ENCODE results near the gene PALM3. TPM values are rescaled to one million over a fixed set of nuclear protein-coding genes. Genes with fewer than 3 reads are reported as not detected.
A peak's percentile ranks its signal among the peaks of the same experiment; 100 is the strongest.
"Not testable (repeated sequence)": the region's sequence is repeated elsewhere in the genome, so short reads cannot be mapped to it uniquely, and the experiment has no call there.

PALM3 gene
- total RNA-seq, 2 experiments from 2014 or later = 0.25 TPM; not detected in 1

DNA sequence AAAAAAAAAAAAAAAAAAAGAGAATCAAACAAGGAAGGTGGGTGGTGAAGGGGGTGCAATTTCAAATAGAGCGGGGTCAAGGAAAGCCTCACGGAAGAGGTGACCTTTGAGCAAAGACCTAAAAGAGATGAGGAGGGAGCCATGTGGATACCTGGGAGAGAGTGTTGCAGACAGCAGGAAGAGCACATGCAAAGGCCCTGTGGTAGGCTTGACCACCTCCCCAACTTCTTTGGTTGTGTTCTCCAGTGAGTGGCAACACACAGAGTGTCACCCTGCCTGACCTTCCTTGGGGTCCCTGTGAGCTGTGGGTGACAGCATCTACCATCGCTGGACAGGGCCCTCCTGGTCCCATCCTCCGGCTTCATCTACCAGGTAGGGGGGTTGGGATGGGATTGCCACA lies 11.4 kb downstream of the PALM3 start:
- intact Hi-C loops (cut with DNase I, micrococcal nuclease) = no loop called here

DNA sequence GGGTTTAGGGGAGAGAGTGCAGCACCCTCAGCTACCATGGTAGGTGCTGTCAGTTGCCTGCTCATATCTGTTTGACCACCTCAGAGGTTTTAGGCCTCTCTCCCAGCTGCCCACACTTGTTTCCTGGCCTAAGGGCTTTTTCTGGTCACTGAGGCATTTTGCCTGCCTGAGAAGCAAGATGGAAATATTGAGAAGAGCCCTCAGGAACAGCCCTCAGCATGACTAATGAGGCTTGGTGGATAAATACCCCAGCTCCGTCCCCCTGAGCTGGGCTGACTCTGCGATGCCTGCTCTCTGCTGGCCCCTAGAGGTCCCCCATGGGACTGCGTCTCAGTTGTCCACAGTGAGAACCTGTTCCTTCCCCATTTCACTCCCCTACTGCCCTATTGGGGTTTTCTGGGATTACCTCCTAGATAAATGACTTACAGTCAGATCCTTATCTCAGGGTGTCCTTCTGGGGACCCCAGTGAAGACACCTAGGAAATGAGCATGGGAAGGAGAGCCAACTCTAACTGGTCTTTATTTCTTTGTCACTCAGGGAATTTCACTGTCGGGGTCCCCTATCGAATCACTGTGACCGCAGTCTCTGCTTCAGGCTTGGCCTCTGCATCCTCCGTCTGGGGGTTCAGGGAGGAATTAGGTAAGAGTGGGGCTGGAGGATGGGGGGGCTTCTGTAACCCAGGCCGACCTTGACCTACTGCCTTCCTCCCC lies 13.3 kb downstream of the PALM3 start:
- POLR2A ChIA-PET = interaction anchor here (0.6 to 1.1 kb wide), 4 partner anchors 17 to 168 kb away, joined by 3 to 5 read pairs (median 4); partner anchors contain the start of genes DCAF15 and IL27RA
- Mint-ChIP-seq H3K9me3 (no peaks in the 10 kb centered on the region), H3K36me3 (ENCODE audit: low read depth) (peaks cover 84% of the 10 kb centered on the region), H3K27me3 (no peaks in the 10 kb centered on the region), H3K27ac (peak overlapping the region; percentile 67), H3K4me1 (ENCODE audit: low read depth) (peaks cover 10% of the 10 kb centered on the region), H3K4me3 (no peak overlapping the region)
- TF ChIP-seq, protein P1, sequence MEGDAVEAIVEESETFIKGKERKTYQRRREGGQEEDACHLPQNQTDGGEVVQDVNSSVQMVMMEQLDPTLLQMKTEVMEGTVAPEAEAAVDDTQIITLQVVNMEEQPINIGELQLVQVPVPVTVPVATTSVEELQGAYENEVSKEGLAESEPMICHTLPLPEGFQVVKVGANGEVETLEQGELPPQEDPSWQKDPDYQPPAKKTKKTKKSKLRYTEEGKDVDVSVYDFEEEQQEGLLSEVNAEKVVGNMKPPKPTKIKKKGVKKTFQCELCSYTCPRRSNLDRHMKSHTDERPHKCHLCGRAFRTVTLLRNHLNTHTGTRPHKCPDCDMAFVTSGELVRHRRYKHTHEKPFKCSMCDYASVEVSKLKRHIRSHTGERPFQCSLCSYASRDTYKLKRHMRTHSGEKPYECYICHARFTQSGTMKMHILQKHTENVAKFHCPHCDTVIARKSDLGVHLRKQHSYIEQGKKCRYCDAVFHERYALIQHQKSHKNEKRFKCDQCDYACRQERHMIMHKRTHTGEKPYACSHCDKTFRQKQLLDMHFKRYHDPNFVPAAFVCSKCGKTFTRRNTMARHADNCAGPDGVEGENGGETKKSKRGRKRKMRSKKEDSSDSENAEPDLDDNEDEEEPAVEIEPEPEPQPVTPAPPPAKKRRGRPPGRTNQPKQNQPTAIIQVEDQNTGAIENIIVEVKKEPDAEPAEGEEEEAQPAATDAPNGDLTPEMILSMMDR (IDR thresholded peaks at IDR 0.05) = peak; percentile 97
- H3K27ac ChIP-seq (ENCODE audit: low read depth in 1 of 2, low read length in 2 of 2) = no peak overlapping the region
- peaks cover 0 to 13% of the 10 kb centered on the region in 2 experiments for H3K9me3 ChIP-seq (ENCODE audit: control insufficient read depth in 1 of 2, insufficient read depth in 1 of 2, low read length in 2 of 2)
- no peaks in the 10 kb centered on the region for H3K27me3 ChIP-seq (ENCODE audit: control insufficient read depth in 1 of 2, insufficient read depth in 2 of 2, low read length in 2 of 2)
- no peak overlapping the region for H3K4me3 ChIP-seq (ENCODE audit: low read length)
- peaks cover 75% of the 10 kb centered on the region for H3K36me3 ChIP-seq (ENCODE audit: insufficient read depth, low read length)
- peaks cover 8% of the 10 kb centered on the region for H3K4me1 ChIP-seq (ENCODE audit: insufficient read depth, low read length)
- CTCF ChIA-PET = interaction anchor here (0.6 to 3.3 kb wide), 21 partner anchors 9 to 322 kb away, joined by 3 to 17 read pairs (median 5); partner anchors contain the start of genes ASF1B, DCAF15, IL27RA and MISP3
- DNase-seq = peak; percentile 53 to 84 (median 73)
- peak; percentile 94 for ATAC-seq (ENCODE audit: poor library complexity)
- intact Hi-C loops (cut with DNase I, micrococcal nuclease) = loop anchor here (1.0 to 2.0 kb wide), 3 partner anchors 24 to 168 kb away; partner anchors contain the start of gene MISP3 (in 1 of the 2)

More for the DNA sequence above, 11.4 kb downstream of the PALM3 start:
- ATAC-seq (ENCODE audit: poor library complexity) (no peak), DNase-seq (no peak)
- no peaks in the 10 kb centered on the region for H3K9me3 Mint-ChIP-seq
- no peak overlapping the region for H3K27ac Mint-ChIP-seq
- peaks cover 78% of the 10 kb centered on the region for H3K36me3 Mint-ChIP-seq (ENCODE audit: low read depth)
- H3K4me3 Mint-ChIP-seq = no peak overlapping the region
- POLR2A ChIA-PET = no interaction called here
- TF ChIP-seq, protein P1 (IDR thresholded peaks at IDR 0.05) = no peak
- Histone ChIP-seq H3K27me3 (ENCODE audit: control insufficient read depth in 1 of 2, insufficient read depth in 2 of 2, low read length in 2 of 2) (no peaks in the 10 kb centered on the region), H3K4me1 (ENCODE audit: insufficient read depth, low read length) (peaks cover 8% of the 10 kb centered on the region), H3K9me3 (ENCODE audit: control insufficient read depth in 1 of 2, insufficient read depth in 1 of 2, low read length in 2 of 2) (peaks cover 0 to 14% of the 10 kb centered on the region in 2 experiments), H3K27ac (ENCODE audit: low read depth in 1 of 2, low read length in 2 of 2) (no peak overlapping the region), H3K36me3 (ENCODE audit: insufficient read depth, low read length) (peaks cover 62% of the 10 kb centered on the region), H3K4me3 (ENCODE audit: low read length) (no peak overlapping the region)
- no peaks in the 10 kb centered on the region for H3K27me3 Mint-ChIP-seq
- H3K4me1 Mint-ChIP-seq (ENCODE audit: low read depth) = peaks cover 15% of the 10 kb centered on the region
- CTCF ChIA-PET = interaction anchor here (3.3 kb wide), 1 partner anchor 9 kb away, joined by 17 read pairs; no protein-coding TSS in a partner anchor

DNA sequence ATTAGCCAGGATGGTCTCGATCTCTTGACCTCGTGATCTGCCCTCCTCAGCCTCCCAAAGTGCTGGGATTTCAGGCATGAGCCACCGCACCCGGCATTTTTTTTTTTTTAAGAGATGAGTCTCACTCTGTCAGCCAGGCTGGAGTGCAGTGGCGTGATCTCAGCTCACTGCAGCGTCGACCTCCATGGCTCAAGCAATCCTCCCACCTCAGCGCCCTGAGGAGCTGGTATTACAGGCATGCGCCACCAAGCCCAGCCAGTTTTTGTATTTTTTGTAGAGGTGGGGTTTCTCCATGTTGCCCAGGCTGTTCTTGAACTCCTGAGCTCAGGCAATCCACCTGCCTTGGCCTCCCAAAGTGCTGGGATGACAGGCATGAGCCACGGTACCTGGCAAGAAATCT lies 14.0 kb downstream of the PALM3 start:
- not testable (repeated sequence) for H3K27me3 Mint-ChIP-seq; H3K27ac ChIP-seq (ENCODE audit: low read depth in 1 of 2, low read length in 2 of 2); H3K9me3 Mint-ChIP-seq; ATAC-seq (ENCODE audit: poor library complexity); H3K4me3 Mint-ChIP-seq; H3K27ac Mint-ChIP-seq; H3K4me3 ChIP-seq (ENCODE audit: low read length); DNase-seq; H3K9me3 ChIP-seq (ENCODE audit: control insufficient read depth in 1 of 2, insufficient read depth in 1 of 2, low read length in 2 of 2); H3K4me1 ChIP-seq (ENCODE audit: insufficient read depth, low read length); H3K27me3 ChIP-seq (ENCODE audit: control insufficient read depth in 1 of 2, insufficient read depth in 2 of 2, low read length in 2 of 2)
- CTCF ChIA-PET = interaction anchor here (0.6 to 3.3 kb wide), 20 partner anchors 9 to 212 kb away, joined by 3 to 17 read pairs (median 5); partner anchors contain the start of genes ASF1B, DCAF15, IL27RA and MISP3
- Mint-ChIP-seq H3K36me3 (ENCODE audit: low read depth) (peaks cover 86% of the 10 kb centered on the region), H3K4me1 (ENCODE audit: low read depth) (peaks cover 14% of the 10 kb centered on the region)
- peaks cover 77% of the 10 kb centered on the region for H3K36me3 ChIP-seq (ENCODE audit: insufficient read depth, low read length)
- POLR2A ChIA-PET = interaction anchor here (1.0 to 1.1 kb wide), 2 partner anchors 16 to 167 kb away, joined by 3 to 5 read pairs; partner anchors contain the start of gene IL27RA
- intact Hi-C loops (cut with DNase I, micrococcal nuclease) = loop anchor here (1.0 to 2.0 kb wide), 3 partner anchors 24 to 168 kb away; partner anchors contain the start of gene MISP3 (in 1 of the 2)

Data from CD4-positive, alpha-beta T cell (primary cell).